Activated T-helper 1 cell treated with Interleukin-2 at 50 U/mL for 16 hours (primary cell): Measurements from ENCODE around the gene LAMB2.

ENCODE experiments used
- DNase-seq: peaks from one replicate; pipeline ENCODE4 v3.0.0-alpha.2; 2020; ENCODE audit warnings: low read depth

Gene LAMB2

DNA sequence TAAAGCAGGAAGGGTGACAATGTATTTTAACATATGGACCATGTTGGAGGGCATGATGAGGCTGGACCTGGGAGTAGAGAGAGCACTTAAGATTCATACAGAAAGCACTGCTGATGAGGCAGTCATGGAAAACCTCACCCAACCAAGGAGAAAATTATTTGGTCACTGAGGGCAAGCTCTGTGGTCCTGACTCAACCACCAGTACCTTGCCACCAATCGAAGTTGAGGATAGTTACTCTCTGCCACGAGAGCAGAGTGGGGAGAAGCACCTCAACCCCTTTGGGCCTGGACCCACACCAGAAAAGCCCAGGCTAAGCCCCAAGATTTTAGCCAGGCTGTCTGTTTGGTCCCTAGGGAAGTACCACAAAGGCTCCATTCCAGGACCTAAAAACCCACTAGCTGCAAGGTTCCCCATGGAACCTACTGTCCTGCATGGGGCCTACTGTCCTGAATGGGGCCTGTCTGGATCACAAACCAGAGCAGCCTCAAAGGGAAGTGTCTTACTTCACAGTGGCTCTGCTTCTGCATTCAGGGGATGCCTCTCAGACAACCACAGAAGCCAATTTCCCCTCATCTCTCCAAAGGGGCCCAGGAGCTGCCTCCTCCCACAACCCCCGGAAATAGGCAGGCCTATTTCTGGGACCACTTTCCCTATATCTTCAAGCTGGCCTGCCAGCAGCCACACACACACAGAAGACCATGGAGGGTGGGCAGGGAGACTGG is 29.1 kb upstream of the LAMB2 start:
- no peak for DNase-seq

DNA sequence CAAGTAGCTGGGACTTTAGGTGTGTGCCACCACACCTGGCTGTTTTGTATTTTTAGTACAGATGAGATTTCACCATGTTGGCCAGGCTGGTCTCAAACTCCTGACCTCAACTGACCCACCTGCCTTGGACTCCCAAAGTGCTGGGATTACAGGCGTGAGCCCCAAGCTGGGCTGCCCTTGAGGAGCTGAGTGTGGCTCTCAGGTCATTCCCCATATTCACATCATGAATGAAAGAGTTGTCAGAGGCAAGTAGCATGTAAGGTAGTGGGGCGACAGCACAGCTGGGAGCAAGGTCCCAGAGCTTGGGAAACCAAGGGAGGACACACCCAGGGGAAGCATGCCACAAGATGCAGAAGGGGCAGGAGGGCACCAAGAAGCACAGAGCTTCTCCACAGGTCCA is 28.3 kb upstream of the LAMB2 start:
- no peak for DNase-seq

DNA sequence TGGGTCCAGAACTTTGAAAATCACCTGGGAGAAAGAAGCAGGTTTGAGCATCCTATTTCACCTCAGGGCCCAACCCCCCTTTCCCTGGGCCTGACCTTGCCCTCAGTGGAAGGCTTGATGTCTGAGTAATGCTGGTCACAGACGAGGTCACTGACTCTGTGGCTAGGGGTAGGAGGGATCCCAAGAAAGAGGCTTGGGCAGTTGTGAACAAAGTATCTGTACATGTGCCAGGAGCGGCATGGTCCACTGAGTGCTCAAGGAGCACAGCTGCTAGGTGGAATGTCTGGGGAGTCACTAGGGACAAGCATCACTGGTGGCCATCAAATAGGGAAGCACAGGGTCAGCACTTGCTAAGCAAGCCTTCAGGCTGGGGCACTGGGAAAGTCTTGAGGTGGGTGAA is 25.9 kb upstream of the LAMB2 start:
- no peak for DNase-seq

DNA sequence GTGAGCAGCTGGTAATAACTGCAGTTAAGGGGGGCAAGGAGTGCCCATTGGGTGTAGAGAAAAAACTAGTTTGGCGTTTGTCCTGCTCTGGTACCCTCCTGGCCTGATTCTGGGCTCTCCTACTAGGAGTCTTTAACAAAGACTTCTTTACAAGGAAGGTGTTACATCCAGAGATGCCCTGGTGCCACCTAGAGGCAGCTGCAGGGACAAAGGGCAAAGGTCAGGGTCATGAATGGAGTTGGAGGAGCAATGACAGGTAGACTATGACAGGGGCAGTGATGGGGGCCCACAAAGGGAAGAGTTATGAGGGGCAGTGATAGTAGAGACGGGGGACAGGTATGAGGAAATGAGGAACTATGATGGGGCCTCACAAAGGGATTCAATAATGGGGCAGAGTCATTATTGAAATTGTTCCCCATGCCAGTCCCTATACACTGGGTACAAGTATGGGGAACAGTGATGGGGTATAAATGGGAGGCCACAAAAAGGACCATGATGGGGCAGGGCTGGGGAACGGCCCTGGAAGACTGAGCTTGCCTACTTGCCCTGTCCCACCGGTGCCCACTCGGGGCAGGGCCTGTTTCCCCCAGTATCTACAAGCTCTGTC is 25.4 kb upstream of the LAMB2 start:
- DNase-seq: peak; percentile 38

DNA sequence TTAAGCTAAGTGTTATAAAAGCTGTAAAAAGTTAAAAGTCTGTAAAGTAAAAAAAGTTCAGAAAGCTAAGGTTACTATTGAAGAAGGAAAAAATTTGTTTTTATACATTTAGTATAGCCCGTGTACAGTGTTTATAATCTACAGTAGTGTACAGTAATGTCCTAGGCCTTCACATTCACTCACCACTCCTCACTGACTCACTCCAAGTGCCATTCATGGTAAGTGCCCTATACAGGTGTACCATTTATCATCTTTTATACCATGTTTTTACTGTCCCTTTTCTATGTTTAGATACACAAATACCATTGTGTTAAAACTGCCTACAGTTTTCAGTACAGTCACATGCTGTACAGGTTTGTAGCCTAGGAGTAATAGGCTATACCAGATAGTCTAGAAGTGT is 24.4 kb upstream of the LAMB2 start:
- DNase-seq: no peak

DNA sequence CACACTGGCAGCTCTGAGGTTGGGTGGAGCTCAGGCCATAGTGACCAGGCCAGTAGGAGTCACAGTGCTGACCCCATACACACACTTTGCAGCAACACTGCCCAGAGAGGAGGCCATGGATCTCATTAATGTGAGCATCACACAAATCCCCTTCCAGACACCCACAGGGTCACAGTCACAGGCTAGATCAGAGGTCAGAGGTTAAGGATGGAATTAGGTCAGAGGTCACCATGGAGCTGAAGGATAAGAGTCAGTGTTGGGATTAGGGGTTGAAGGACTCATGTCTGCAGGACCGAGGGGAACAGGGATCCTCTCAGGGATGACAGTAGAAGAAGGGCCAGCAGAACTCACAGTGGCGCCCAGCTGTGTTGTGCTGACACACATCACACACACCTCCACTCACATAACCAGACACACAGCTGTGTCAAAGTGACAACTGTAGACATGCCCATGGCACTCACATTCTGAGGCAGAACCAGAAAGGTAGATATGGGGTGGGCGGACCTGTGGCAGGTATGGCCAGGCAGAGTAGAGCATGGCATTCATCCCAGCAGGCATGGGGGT is 20.6 kb upstream of the LAMB2 start:
- DNase-seq: no peak

DNA sequence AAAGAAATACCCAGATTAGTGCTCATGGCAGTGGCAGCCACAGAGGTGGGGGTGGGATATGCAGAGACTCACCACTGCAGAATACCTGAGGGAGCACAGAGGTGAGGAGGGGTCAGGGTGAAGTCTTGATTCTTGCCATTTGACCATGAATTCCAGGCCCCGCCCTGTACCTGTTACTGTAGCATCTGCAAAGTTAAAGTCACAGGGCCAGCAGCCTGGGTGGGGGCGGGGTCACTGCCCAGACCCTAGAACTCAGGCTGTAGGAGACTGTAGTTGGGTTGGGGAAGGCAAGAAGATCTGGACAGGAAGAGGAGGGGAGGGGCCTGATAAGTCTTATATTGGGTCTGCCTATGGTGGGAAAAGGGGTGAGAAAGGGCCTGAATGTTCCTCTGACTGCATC is 18.8 kb upstream of the LAMB2 start:
- DNase-seq: no peak

DNA sequence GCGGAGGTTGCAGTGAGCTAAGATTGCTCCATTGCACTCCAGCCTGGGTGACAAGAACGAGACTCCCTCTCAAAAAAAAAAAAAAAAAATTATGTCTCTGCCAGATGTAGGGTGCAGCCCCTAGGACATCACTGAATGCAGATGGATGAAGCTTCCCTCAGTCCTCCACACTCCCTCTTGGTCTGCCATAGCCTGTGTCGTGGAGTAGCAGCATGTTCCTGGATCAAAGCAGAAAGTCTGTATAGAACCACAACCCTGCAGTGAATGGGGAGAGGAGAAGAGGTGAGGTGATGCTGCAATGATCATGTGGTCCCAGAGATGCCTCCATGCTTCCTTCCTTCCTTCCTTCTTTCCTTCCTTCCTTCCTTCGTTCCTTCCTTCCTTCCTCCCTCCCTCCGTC is 15.3 kb upstream of the LAMB2 start:
- DNase-seq: no peak

DNA sequence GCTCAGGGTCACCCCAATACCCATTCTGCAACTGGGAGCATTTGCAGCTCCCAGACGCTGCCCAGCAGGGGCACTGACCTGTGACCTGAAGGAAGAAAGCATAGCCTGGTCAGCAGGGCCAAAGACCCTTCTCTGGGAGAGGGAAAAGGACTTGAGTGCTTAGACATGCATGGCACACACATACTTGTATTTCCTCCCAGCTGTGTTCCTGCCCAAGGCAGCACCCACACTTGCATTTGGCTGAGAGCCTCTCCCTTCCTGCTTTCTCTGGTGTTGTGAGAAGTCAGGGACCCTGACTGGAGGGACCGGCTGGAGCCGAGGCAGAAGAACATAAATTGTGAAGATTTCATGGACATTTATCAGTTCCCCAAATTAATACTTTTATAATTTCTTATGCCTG is 7.2 kb upstream of the LAMB2 start:
- no peak for DNase-seq

DNA sequence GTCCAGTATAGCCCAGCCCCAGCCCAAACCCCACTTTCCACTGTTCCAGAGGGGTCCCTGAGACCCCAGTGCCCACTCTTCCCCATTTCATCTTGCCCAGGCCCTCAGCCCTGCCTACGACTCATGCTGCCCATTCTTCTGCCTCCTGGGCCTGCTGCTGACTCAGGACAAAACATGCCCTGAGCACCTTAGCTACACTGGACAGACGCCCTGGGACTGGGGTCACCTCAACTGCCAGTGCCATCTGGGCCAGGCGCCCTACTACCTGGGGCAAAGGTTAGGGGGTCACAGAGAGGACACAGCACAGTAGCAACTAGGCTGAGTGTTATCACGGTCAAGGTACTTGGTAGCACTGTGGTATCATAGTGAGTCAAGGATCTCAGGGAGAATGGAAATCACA is 2.6 kb upstream of the LAMB2 start:
- DNase-seq: no peak

DNA sequence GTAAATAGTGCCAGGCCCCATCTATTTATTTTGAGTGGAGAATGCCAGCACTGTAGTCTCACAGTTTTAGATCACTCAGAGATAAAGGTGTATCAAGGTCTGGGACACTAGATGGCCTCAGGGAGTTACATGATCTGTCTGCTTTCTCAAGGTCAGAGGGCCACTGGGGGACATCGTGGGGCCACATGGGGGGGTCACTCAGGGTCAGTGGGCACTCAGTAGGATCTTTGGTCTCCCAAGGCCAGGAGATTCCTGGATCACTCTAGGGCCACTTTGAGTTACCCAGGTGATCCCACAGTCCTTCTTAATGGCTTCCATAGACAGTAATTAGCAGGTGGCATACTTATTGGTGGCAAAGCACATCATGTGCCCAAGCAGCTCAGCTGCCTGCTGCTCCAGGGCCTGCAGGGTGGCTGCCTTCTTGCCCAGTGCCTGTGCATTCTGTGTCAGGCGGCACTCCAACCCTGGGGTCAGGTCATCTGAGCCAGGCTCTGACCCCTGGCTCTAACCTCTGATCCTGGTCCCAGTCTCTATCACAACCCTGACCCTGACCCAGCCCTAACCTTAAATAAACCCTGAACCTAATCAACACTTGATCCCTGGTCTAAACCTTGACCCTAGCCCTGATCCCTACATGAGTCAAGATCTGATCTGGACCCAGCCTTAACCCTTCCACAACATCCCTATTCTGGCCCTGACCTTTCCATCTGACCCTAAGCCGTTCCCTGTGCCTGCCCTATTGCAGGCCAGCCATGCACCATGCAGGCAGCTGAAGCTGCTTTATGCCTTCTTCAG is 1.8 kb upstream of the LAMB2 start:
- no peak for DNase-seq

DNA sequence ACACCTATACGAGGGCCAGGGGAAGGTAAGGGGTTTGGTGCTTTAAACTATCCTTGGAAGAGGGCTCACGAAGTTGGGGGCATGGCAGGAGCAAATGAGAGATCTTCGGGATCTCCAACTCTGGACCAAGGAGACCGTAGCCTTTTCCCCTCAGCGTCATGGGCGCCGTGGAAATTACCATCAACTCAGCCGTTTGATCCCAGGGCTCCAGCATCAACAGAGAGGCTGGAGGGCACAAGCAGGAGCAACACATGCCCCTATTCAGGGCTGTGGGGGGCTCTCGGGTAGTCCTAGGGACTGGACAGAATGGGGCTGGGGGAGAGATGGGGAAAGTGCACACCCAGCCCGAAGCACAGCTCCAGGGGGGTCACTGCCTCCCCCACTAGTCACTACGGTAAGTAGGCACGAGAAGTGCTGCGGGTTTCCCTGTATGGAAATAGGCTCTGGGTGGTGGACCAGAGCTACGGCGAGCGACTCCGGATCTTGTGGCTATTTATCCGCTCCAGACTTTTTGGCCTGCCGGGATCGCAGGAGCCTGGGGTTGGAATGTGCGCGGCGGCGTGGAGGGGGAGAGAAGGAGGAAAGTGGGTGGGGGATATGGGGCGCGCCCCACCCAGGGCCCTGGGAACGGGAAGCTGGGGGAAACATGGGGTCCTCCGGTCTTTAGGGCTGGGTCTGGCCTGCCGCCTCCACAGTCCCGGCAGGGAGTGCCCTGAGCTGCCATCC is 539 bp upstream of the LAMB2 start:
- no peak for DNase-seq

DNA sequence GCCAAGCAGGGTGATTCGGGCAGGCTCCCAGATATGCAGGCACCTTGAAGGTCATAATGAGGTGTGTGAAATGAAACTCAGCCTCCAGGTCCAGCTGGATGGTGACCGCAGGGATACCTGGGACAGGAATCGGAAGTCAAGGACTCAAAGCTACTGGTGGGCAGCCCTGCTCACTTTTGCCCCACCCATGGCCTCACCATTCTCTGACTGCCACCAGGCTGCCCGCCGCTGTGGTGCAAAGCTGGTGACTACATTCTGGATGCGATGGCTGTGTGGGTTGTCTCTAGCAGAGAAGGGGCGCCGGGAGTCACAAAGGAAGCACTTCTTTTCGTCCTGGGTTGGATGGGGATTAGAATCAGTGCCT is 795 bp downstream of the LAMB2 start:
- DNase-seq: no peak

DNA sequence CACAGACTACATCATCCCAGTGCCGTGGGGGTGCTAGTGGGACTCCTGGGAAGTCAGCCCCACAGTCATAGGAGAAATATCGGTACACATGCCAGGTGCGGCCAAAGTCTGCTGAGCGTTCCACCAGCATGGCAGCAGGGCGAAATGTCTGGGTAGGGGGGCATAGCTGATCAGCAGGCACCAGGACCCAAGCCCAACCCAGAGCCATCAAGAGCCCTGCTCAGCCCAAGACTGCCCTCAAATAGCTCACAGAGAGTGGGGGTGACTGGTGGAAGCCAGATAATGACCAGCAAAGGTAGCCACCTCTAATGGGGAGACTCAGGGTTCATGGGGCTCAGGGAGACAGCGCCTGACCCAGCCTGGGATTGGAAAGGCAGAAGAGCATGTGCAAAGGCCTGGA is 1.3 kb downstream of the LAMB2 start:
- no peak for DNase-seq

DNA sequence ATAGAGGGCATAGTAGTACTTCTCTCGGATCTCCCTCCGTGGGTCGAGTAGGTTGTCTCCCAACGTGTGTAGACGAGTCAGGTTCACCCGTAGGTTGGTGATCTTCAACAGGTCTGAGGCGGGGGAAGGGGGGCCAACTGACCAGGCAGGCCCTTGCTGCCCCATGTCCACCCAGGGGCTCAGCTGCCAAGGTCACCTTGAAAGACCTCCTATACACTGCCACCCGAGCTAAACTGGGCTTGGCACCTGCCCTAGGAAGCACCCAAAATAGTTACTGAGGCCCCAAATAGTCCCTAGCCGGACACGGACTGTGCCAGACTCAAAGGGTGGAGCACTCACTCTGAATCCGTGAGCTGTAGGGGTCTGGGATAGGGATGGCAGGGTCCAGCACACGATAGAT is 1.8 kb downstream of the LAMB2 start:
- no peak for DNase-seq

DNA sequence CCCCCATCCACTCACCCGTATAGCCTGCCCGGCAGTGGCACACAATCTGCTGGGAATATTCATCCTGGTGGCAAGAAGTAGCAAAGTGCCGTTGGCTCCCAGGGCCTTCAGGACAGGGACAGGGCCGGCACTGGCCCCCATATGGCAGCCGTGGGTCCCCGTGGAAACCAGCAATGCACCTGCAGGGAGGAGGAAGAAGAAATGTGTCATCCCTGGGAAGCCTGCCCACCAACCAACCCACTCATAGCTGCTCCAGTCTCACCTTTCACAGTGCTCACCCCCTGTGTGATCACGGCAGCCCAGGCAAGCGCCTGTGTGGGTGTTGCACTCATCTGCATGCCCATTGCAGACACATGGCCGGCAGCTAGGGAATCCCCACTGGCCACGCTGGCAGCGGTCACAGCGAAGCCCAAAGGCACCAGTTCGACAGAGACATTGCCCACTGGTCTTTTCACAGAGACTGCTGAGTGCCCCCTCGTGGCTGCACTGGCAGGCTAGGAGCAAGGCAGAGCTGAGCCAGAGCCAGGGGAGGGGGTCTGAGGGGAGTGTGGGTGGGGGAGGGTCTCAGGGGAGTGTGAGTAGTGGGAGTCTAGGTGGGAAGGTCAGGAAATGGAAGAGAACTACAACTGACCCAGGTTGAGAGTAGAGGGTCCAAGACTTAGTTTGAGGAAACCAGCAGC is 7.7 kb downstream of the LAMB2 start:
- no peak for DNase-seq

DNA sequence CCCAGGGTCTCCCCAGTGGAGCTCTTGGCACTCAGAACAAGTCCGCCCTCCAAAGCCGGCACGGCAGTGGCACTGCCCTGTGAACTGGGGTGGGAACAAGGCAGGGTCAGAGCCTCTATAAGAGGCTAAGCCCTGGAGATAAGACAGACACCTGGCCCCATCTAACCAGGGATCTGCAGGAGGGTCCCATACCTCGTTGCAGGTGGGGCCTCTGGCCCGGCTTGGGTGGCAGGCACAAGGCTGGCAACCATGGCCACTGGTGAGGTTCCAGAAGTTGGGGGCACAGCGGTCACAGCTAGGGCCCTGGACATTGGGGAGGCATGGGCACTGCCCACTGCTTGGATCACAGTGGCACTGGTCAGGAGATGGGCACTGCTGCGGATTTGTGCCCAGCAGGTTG is 8.6 kb downstream of the LAMB2 start:
- DNase-seq: no peak

DNA sequence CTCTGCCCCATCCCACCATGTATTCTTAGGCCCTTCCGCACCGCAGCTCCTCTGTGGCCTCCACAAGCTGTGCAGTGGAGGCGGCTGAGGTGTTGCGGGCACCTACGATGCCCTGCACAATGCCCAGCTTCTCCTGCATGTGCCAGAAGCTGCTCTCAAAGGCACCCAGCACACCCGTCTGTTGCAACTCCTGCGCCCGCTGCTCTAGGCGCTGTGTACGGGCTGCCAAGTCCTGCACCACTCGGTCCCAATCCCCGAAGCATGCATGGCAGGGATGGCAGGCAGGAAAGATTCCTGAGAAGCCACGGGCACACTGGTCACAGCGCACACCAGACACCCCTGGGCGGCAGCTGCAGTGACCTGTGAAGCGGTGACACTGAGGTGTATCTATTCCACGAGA is 9.2 kb downstream of the LAMB2 start:
- DNase-seq: no peak

DNA sequence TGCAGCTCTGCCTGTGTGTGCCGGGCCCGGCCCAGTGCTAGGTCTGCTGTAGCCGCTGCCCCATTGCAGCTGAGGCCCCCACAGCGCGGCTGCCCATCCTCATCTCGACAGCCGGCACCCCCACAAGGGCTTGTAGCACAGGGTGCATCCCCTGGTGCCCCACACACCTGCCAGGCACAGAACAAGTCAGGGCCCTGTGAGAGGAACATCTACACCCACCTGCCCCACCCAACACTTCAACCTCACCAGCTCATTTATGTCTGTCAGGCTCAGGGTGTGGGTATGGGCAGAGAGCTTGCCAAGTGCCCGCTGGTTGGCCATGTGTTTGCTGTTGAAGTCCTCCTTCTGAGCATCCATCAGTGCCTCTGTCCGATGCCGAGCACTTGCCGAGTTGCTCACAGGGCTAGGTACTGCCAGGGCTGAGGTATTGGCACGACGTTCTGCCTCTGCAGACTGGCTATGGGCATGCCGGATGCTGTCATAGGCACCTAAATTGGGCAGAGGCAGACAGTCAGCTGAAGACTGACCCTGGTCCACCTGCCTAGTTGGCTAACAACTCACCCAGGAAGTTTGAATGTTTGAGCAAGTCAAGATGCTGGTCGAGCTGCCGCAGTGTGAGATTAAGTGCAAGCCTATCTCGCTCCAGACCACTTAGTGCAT is 9.8 kb downstream of the LAMB2 start:
- no peak for DNase-seq

DNA sequence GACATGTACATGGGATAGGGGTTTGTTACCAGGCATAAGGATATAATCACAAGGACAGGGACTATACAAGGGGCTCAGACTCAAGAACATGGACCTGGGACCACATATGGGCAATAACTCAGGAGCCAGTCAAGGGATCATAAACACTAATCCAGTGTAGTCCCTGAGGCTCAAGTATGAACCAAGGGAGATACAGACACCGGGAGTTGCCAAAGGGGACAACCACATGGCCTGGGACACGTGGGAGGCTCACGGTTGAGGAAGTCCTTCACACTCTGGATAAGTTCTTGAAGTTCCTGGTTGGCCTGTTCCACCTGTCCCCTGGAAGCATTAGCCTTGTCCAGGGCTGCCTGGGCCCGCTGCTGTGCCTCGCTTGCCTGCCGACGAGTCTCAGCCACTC is 10.4 kb downstream of the LAMB2 start:
- no peak for DNase-seq

DNA sequence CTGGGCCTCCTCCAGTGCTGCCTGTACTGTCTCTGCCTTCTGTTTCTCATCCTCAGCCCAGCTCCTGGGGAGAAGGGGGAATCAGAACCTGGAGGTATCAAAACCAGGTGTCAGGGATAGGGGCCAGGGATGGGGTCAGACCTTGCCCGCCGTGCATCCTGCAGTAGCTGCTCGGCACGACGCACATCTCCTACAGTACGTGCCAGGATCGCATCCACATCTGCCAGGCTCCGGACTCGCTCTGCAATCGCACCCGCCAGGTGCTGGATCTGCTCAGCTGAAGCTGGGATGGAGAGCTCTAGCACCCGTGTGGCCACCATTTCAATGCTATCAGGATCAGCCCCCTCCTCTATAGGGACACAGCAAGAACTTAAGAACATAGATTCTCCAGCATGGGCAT is 10.8 kb downstream of the LAMB2 start:
- DNase-seq: no peak
